ENCODE measurements around the gene CEP97. TPM values are rescaled to one million over a fixed set of nuclear protein-coding genes. Genes with fewer than 3 reads are reported as not detected.
A peak's percentile ranks its signal among the peaks of the same experiment; 100 is the strongest.

The CEP97 gene
- total RNA-seq, 3 donors from 2014 or later (not counting 1 experiment from before 2014, with no cell fraction given), result 8.5 to 11.0 (median 9.4) TPM

DNA sequence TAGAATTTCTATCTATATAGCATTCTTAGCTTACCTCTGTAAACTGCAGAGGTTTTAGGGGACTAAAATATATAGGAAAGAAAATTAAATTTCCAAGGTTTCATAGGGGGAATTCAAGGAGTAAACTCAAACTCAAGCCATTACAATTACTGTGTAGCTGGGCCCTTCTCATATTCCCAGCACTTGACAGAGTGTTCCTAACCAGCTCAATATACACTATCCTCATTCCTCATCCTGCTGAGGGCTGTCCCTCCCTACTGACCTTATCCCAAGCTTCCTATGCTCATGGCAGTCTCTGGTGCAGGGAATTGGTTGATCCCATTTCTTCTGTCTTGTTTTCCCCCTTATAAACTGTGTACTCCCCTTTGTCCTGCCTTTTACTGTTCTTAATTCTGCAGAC lies 88.5 kb downstream of the CEP97 start:
- H3K9me3 Mint-ChIP-seq, result no peaks in the 10 kb centered on the region
- intact Hi-C loops (cut with micrococcal nuclease), result loop anchor here (5.0 kb wide), 1 partner anchor 39 kb away; no protein-coding TSS in a partner anchor
- Histone ChIP-seq H3K4me3 (ENCODE audit: low read length) (no peak overlapping the region), H3K27me3 (ENCODE audit: control insufficient read depth, insufficient read depth, low read length) (no peaks in the 10 kb centered on the region), H3K27ac (ENCODE audit: low read length) (no peak overlapping the region), H3K36me3 (ENCODE audit: control insufficient read depth, insufficient read depth, low read length) (peaks cover 8% of the 10 kb centered on the region), H3K9me3 (ENCODE audit: control insufficient read depth, insufficient read depth, low read length) (no peaks in the 10 kb centered on the region), H3K4me1 (ENCODE audit: control insufficient read depth, insufficient read depth, low read length) (peaks cover 2% of the 10 kb centered on the region)
- H3K4me1 Mint-ChIP-seq, result peaks cover 13 to 16% of the 10 kb centered on the region in 2 donors
- no peak overlapping the region for H3K4me3 Mint-ChIP-seq
- DNase-seq (no peak), ATAC-seq (no peak)
- no peaks in the 10 kb centered on the region for H3K27me3 Mint-ChIP-seq (ENCODE audit: low read depth in 2 of 2)
- H3K36me3 Mint-ChIP-seq, result no peaks in the 10 kb centered on the region
- TF ChIP-seq, protein P1, sequence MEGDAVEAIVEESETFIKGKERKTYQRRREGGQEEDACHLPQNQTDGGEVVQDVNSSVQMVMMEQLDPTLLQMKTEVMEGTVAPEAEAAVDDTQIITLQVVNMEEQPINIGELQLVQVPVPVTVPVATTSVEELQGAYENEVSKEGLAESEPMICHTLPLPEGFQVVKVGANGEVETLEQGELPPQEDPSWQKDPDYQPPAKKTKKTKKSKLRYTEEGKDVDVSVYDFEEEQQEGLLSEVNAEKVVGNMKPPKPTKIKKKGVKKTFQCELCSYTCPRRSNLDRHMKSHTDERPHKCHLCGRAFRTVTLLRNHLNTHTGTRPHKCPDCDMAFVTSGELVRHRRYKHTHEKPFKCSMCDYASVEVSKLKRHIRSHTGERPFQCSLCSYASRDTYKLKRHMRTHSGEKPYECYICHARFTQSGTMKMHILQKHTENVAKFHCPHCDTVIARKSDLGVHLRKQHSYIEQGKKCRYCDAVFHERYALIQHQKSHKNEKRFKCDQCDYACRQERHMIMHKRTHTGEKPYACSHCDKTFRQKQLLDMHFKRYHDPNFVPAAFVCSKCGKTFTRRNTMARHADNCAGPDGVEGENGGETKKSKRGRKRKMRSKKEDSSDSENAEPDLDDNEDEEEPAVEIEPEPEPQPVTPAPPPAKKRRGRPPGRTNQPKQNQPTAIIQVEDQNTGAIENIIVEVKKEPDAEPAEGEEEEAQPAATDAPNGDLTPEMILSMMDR (IDR thresholded peaks at IDR 0.05), result no peak
- no peak overlapping the region for H3K27ac Mint-ChIP-seq

DNA sequence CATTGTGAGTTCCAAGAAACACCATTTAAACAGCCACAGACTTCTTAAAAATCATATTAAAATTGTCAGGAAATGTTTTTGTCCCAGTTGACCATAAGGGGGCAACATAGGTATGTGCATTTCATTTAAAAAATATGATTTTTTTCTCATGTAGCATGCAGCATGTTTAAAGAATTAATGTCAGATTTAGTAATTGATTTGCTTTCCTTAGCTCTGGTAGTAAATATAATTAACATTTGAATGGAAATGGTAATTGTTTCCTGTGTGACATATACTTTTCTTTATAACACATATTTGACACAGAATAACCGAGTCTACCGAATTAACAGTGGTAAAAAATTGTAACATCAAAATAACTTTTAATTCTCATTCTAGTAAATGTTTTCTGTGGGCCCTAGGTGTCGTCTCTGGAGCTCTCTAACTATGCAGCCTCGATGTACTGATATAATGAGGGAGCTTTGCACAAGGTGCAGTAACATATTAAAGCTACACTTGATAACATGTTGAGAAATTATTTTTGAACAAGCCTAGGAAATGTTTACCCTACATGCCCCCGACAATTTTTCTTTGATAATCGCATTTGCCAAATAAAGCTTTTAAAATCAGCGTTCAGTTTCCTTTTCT lies 89.5 kb downstream of the CEP97 start:
- TF ChIP-seq, protein P1 (IDR thresholded peaks at IDR 0.05), result peak; percentile 68
- H3K4me3 ChIP-seq (ENCODE audit: low read length), result no peak overlapping the region
- H3K4me1 ChIP-seq (ENCODE audit: control insufficient read depth, insufficient read depth, low read length), result peaks cover 2% of the 10 kb centered on the region
- H3K27ac ChIP-seq (ENCODE audit: low read length), result no peak overlapping the region
- H3K36me3 ChIP-seq (ENCODE audit: control insufficient read depth, insufficient read depth, low read length), result peaks cover 6% of the 10 kb centered on the region
- Mint-ChIP-seq H3K27me3 (ENCODE audit: low read depth in 2 of 2) (no peaks in the 10 kb centered on the region), H3K27ac (peak overlapping the region in 1 of 2 donors; percentile 76), H3K36me3 (no peaks in the 10 kb centered on the region), H3K4me3 (no peak overlapping the region), H3K4me1 (peaks cover 11 to 14% of the 10 kb centered on the region in 2 donors), H3K9me3 (no peaks in the 10 kb centered on the region)
- no peaks in the 10 kb centered on the region for H3K27me3 ChIP-seq (ENCODE audit: control insufficient read depth, insufficient read depth, low read length)
- 76% methylated on average over 5 of the region's 7 CpGs for WGBS (ENCODE audit: insufficient coverage)
- H3K9me3 ChIP-seq (ENCODE audit: control insufficient read depth, insufficient read depth, low read length), result no peaks in the 10 kb centered on the region
- intact Hi-C loops (cut with micrococcal nuclease), result loop anchor here (2.0 to 5.0 kb wide), 2 partner anchors 15 to 38 kb away; no protein-coding TSS in a partner anchor
- ATAC-seq, result peak in 2 of 3 donors; percentile 25 to 33
- peak in 1 of 2 donors; percentile 62 for DNase-seq

DNA sequence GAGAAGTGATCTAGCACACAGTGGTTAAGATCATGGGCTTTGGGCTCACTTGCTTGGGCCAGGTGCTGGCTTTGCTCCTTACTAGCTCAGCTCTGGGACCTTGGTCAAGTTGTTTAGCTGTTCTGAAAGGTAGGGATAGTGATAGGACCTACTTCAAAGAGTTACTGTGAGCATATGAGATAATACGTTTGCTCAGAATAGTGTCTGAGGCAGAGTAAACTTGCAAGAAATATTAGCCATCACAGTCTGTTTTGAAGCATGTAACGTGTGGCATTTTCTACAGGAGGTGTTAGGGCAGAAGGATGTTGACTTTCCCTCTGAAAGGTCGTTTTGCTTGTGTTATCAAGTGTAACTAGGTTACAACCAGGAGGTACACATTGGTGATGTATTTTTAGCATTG lies 90.4 kb downstream of the CEP97 start:
- H3K27ac Mint-ChIP-seq, result peak overlapping the region; percentile 56 to 76
- H3K4me1 Mint-ChIP-seq, result peaks cover 5 to 9% of the 10 kb centered on the region in 2 donors
- DNase-seq (peak in 1 of 2 donors; percentile 32), ATAC-seq (peak; percentile 68 to 88 (median 84))
- Histone ChIP-seq H3K27me3 (ENCODE audit: control insufficient read depth, insufficient read depth, low read length) (no peaks in the 10 kb centered on the region), H3K4me3 (ENCODE audit: low read length) (no peak overlapping the region), H3K9me3 (ENCODE audit: control insufficient read depth, insufficient read depth, low read length) (no peaks in the 10 kb centered on the region), H3K27ac (ENCODE audit: low read length) (no peak overlapping the region), H3K36me3 (ENCODE audit: control insufficient read depth, insufficient read depth, low read length) (peaks cover 6% of the 10 kb centered on the region), H3K4me1 (ENCODE audit: control insufficient read depth, insufficient read depth, low read length) (peaks cover 2% of the 10 kb centered on the region)
- 28% methylated on average over 3 of the region's 3 CpGs for WGBS (ENCODE audit: insufficient coverage)
- TF ChIP-seq, protein P1 (IDR thresholded peaks at IDR 0.05), result no peak
- intact Hi-C loops (cut with micrococcal nuclease), result loop anchor here (2.0 to 5.0 kb wide), 2 partner anchors 14 to 37 kb away; no protein-coding TSS in a partner anchor
- no peaks in the 10 kb centered on the region for H3K9me3 Mint-ChIP-seq
- H3K27me3 Mint-ChIP-seq (ENCODE audit: low read depth in 2 of 2), result no peaks in the 10 kb centered on the region
- H3K4me3 Mint-ChIP-seq, result no peak overlapping the region
- no peaks in the 10 kb centered on the region for H3K36me3 Mint-ChIP-seq

All from natural killer cell (primary cell).